HG03558 (cell line): ENCODE data around the gene ERC1.

Source experiments
- ATAC-seq: cut with Tn5 transposase; IDR thresholded peaks from one replicate; pipeline ENCODE4 v1.9.1; 2021; ENCODE audit warnings: moderate number of reproducible peaks; ENCODE audit not compliant: unreplicated experiment; ENCODE audit errors: extremely low read depth

ERC1 gene

GRCh38 chr12:1413930-1414329, 422.9 kb downstream of the ERC1 start:
- no peak for ATAC-seq

DNA sequence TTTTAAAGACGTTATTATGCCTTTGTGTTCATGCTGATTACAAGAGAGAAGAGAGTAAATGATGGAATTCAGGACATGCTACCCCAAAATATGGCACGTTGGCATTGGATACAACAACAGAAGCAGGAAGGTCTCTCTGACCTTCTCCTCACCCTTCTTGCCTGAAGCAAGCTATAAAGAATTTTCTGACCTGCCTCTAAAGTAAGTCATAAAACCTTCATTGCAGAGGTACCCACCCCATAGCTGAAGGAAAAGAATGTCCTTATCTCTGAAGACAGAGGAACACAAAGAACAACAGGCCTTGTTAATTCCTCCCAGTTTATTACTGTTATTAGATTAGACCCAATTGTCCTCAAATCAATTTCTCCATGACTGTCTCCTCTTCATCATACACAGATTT, 427.1 kb downstream of the ERC1 start:
- no peak for ATAC-seq

GRCh38 chr12:1419849-1420371, 428.9 kb downstream of the ERC1 start:
- ATAC-seq = no peak

- no peak for ATAC-seq
These were observed 430.2 kb downstream of the ERC1 start for GRCh38 chr12:1421091-1421846.

DNA sequence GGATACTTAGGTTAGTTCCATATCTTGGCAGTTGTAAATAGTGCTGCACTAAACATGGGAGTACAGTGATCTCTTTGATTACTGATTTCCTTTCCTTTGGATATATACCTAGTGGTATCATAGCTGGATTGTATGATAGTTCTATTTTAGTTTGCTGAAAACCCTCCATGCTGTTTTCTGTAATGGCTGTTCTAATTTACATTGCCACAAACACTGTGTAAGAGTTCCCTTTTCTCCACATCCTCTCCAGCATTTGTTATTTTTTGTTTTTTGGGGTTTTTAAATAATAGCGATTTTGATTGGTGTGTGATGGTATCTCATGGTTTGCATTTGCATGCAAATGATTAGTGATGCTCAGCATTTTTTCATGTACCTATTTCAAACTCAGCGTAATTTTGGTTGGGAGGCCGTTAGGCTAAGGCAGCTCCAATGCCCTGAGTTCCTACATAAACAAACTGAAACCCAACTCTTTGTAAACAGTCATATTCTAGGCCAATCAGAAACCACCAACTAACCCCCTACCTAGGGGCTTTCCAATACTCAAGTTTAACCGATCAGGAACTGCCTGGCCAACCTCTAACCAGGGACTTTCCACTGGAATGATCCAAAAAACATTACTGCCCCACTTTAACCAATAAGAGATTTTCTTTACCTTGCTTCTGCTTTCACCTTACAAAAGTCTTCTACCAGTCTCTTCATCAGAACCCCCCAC, 431.7 kb downstream of the ERC1 start:
- no peak for ATAC-seq

GRCh38 chr12:1424674-1425395, 433.8 kb downstream of the ERC1 start:
- ATAC-seq = no peak

GRCh38 chr12:1425396-1425729, 434.3 kb downstream of the ERC1 start:
- no peak for ATAC-seq

GRCh38 chr12:1428671-1429070, 437.6 kb downstream of the ERC1 start:
- ATAC-seq = no peak

GRCh38 chr12:1429980-1430379, 439.0 kb downstream of the ERC1 start:
- no peak for ATAC-seq

DNA sequence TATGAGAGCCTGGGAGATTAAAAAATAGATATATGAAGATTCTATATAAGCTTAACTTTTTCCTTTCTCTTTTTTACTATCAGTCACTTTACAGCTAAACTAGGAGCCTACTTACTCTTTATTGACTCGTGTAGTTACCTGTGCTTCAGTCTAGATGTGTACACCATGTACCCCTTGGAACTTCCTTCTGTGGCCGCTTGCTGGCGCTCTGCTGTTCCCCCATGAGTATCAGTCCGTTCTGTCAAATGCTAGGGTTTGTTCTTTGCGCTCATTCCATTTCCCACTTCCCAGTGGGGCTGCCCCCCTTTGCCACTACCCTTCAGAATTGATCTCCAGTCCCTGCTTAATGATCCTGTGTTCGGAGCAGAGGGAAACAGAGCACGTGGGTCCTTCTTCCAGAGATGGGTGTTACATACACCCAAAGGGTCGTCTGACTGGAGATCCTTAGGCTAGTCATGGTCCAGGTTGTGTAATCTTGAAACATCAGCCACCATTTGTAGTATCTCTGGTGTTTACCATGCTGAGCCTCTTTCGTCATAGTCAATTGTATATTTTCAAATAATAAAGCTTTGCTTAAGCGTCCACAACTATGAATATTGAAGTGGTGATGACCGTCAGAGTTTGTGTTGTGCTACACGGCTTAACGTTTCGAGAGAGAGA, 443.4 kb downstream of the ERC1 start:
- no peak for ATAC-seq

DNA sequence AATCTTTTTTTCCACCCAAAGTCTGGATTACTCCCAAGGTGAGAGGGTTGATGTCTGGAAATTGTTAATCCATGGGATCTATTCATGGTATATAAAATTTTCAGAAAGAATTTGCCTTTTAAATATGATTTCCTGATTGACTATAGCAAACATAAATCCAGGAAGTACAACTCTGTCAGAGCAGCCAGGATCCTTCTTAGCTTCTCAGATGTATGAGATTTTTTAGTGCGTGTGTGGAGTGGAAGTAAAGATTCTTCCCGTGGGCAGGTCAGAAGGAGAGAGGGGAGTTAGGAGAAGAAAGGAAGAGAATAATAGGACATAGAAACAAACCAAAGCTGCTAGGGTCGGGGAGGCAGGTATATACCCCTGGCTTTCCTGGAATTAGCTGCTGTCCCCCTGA, 444.0 kb downstream of the ERC1 start:
- ATAC-seq = no peak

DNA sequence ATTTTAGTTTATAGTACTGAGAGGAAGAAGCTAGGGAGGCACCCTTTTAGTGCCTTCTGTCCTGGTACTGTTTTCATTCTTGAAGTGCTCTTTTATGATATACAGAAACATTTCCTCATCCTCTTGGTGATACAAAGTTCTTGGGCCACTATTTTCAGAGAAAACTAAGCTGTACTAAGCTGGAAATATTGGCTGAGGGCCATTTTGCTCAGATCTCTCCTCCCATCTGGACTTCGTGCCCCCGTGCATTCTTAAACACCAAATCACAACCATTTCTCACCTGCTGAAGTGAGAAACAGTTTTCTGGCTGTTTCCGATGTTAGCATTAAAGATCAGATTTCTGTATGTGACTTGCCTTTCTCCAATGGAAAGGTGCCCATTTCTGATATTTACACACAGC, 444.4 kb downstream of the ERC1 start:
- ATAC-seq = no peak

DNA sequence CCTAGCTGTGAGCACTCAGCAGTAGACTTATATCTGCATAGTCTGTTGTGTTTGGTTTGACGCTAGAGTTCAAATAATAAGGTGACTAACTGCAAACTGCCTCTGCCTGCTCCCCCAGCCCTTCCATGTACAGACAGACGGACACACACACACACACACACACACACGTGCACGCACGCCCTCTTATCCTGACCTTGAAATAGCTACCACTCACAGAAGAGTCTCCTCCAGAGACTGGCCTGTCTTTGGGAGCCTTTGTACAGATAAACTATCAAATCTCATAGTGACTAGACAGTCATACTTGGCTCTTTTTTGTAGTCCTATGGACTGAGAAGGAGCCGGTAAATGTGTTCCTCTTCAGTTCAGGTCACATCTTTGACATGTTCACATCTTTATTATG, 445.0 kb downstream of the ERC1 start:
- no peak for ATAC-seq

GRCh38 chr12:1436981-1437380, 446.0 kb downstream of the ERC1 start:
- ATAC-seq = no peak

DNA sequence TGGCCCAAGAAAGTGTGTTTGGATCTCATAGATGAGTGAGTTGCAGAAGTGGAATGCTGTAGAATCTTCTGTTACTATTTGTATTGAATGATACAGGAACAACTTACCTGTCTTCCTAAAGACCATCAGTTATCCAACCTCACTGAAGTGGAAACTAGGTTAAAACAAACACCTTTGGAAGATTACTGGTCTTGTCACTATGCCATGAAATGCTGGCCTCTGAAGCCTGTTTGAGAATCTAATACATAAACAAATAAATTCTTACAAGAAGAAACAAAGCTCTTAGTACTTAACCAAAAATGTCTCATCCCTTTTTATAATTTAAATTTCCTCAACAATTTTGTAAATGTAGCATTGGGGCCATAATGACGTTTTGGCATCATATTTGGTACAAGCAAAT, 448.2 kb downstream of the ERC1 start:
- no peak for ATAC-seq

DNA sequence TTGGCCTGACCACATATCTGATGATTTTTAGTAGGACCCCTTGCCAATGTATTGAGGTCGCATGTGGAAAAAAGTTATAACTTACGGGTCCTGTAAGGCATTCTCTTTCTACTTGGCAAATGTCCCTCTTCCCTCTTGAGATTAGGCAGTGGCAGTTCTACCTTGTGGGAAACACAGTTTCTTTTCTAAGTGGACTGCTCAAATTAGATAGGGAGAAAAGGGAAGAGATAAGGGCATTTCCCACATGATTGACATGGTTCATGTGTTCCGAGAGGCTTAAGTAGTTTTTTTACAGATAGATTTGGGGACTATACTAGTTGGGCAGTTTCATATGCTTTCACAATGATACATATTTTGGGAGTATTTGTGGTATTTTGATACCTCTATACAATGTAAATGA, 448.7 kb downstream of the ERC1 start:
- no peak for ATAC-seq

DNA sequence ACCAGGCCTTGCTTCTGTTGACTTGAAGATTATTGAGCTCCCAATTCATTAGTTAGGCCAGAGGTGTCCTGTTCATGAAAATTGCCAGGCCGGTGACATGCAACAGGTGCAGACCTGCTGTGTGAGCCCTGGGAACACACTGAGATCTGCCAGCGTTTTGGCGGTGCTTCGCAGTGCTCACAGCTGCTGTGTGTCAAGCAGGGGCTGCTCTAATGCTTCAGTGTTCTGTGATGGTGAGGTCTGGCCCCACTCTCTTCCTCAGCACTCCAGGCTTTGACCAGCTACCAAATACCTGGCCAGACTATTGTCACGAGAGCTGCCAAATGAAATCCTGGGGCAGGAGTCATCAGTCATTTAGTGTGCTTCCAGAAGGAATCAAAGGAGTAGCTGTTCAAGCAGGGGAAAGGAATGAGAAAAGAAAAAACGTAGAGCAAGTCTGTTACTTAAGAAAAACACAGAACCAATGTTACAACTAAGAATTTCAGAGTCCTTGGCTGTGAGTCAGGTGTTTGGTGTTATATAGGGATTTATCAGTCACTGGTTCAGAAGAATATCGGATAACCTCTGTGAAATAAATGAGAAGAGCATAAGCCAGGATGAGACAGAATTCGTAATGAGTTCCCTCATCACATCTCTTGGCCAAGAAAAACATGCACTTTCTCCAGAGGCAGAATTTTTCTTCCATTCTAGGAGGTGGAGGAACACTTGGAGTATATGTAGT, 452.6 kb downstream of the ERC1 start:
- no peak for ATAC-seq

- ATAC-seq = no peak
These were observed 453.1 kb downstream of the ERC1 start for GRCh38 chr12:1444142-1444516.

DNA sequence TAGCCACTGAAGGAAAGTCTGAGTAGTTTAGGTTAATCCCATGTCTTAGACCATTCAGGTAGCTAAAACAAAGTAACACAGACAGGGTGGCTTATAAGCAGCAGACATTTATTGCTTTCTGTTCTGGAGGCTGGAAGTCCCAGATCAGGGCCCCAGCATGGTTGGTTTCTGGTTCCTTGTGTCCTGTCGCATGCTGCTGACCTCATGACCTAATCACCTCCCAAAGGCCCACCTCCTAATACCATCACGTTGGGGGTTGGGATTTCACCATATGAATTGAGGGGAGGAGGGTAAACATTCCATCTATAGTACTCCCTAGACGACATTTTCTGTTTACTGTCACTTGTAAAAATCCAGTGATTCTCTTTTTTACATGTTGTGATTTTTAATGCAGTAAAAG, 454.8 kb downstream of the ERC1 start:
- no peak for ATAC-seq

DNA sequence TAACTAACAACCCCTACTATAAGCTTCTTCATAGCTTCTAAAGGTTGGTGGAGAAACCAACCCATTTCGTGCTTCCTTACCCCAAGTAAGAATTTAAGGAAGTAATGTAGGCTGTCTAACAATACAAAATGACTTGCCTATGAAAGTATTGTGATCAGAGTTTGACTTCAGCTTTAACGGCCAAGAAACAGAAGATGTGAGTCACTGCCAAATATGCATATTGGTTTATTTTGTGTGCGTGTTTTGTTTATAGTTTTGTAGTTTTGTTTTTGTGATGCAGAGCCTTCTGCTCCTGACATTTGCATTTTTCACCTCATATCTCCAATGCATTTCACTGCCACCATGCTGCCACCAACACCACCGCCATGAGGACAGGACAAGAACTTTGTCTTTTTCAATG, 457.3 kb downstream of the ERC1 start:
- no peak for ATAC-seq
